GM04504 (cell line): ENCODE data around the gene PCDHA1.
"Not testable (repeated sequence)": the region's sequence is repeated elsewhere in the genome, so short reads cannot be mapped to it uniquely, and the experiment has no call there.

ENCODE experiments used
- DNase-seq: peaks from one replicate; pipeline ENCODE4 v3.0.0-alpha.2; 2012; ENCODE audit warnings: low read depth

The PCDHA1 gene

GRCh38 chr5:140849831-140850634 is 64.1 kb downstream of the PCDHA1 start:
- not testable (repeated sequence) for DNase-seq

GRCh38 chr5:140855772-140856674 is 70.1 kb downstream of the PCDHA1 start, which contains the start of gene PCDHA10:
Gene PCDHA10 (plus strand): TSS chr5:140855897. CDS start chr5:140856049, 152 bp downstream.
- DNase-seq, result no peak

- DNase-seq, result no peak
These were observed 71.4 kb downstream of the PCDHA1 start for GRCh38 chr5:140857177-140857986.

GRCh38 chr5:140857987-140858240 is 72.0 kb downstream of the PCDHA1 start:
- no peak for DNase-seq

GRCh38 chr5:140862441-140863295 is 76.7 kb downstream of the PCDHA1 start:
- no peak for DNase-seq

GRCh38 chr5:140868721-140869554 is 83.0 kb downstream of the PCDHA1 start, which contains the start of gene PCDHA11:
Gene PCDHA11 (plus strand): TSS chr5:140868957. CDS start chr5:140869104, 147 bp downstream.
- no peak for DNase-seq

DNA sequence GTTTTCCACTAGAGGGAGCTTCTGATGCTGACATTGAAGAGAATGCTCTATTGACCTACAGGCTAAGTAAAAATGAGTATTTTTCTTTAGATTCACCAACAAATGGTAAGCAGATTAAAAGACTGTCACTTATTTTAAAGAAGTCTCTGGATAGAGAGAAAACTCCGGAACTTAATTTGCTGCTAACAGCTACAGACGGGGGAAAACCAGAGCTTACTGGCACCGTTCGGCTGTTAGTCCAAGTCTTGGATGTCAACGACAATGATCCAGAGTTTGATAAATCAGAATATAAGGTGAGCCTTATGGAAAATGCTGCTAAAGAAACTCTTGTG is 83.6 kb downstream of the PCDHA1 start:
- no peak for DNase-seq

- DNase-seq, result no peak
These were observed 84.6 kb downstream of the PCDHA1 start for GRCh38 chr5:140870221-140871201.

- no peak for DNase-seq
These were observed 89.4 kb downstream of the PCDHA1 start, which contains the start of gene PCDHA12 for GRCh38 chr5:140875085-140876065. Gene PCDHA12 (plus strand): TSS chr5:140875308. CDS start chr5:140875473, 165 bp downstream.

- not testable (repeated sequence) for DNase-seq
These were observed 90.8 kb downstream of the PCDHA1 start for GRCh38 chr5:140876541-140877261.

DNA sequence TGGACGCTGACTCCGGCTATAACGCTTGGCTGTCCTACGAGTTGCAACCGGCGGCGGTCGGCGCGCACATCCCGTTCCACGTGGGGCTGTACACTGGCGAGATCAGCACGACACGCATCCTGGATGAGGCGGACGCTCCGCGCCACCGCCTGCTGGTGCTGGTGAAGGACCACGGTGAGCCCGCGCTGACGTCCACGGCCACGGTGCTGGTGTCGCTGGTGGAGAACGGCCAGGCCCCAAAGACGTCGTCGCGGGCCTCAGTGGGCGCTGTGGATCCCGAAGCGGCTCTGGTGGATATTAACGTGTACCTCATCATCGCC is 91.3 kb downstream of the PCDHA1 start:
- no peak for DNase-seq

GRCh38 chr5:140881889-140882590 is 96.1 kb downstream of the PCDHA1 start, which contains the start of gene PCDHA13:
Gene PCDHA13 (plus strand): TSS chr5:140882124. CDS start chr5:140882269, 145 bp downstream.
- DNase-seq, result no peak

GRCh38 chr5:140882591-140882899 is 96.6 kb downstream of the PCDHA1 start:
- no peak for DNase-seq

DNA sequence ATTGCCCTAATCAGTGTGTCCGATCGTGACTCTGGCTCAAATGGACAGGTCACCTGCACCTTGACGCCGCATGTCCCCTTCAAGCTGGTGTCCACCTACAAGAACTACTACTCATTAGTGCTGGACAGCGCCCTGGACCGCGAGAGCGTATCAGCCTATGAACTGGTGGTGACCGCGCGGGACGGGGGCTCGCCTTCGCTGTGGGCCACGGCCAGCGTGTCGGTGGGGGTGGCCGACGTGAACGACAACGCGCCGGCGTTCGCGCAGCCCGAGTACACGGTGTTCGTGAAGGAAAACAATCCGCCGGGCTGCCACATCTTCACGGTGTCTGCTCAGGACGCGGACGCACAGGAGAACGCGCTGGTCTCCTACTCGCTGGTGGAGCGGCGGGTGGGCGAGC is 97.4 kb downstream of the PCDHA1 start:
- DNase-seq, result no peak

- DNase-seq, result no peak
These were observed 98.2 kb downstream of the PCDHA1 start for GRCh38 chr5:140883927-140884697.

GRCh38 chr5:140916325-140916724 is 130.4 kb downstream of the PCDHA1 start:
- DNase-seq, result no peak
